NB4 (cell line): Measurements from ENCODE around the gene TMC7.
"Not testable (repeated sequence)": the region's sequence is repeated elsewhere in the genome, so short reads cannot be mapped to it uniquely, and the experiment has no call there.

Experiments
- DNase-seq: peaks from one replicate; pipeline ENCODE4 v3.0.0; 2010; ENCODE audit warnings: low read depth
- H3K4me3 ChIP-seq: one replicate; pipeline ENCODE4 v1.5.1; 2011; ENCODE audit warnings: mild to moderate bottlenecking, low read depth, low read length, moderate library complexity
- MYC ChIP-seq: IDR thresholded peaks from 2 replicates; pipeline ENCODE4 v1.6.1; 2011; ENCODE audit warnings: low read depth, low read length
- POLR2A ChIP-seq: IDR thresholded peaks from 2 replicates; pipeline ENCODE4 v1.6.1; 2011; ENCODE audit warnings: mild to moderate bottlenecking; ENCODE audit not compliant: insufficient read length; ENCODE audit errors: extremely low read depth
- TF ChIP-seq, protein P1 (sequence below): IDR thresholded peaks from 2 replicates; pipeline ENCODE4 v1.6.1; 2011; ENCODE audit warnings: low read depth, low read length
- TF ChIP-seq, protein P2 (sequence below): IDR thresholded peaks from one replicate; pipeline ENCODE4 v1.5.1; 2012; ENCODE audit warnings: low read depth, low read length

TMC7 gene

DNA sequence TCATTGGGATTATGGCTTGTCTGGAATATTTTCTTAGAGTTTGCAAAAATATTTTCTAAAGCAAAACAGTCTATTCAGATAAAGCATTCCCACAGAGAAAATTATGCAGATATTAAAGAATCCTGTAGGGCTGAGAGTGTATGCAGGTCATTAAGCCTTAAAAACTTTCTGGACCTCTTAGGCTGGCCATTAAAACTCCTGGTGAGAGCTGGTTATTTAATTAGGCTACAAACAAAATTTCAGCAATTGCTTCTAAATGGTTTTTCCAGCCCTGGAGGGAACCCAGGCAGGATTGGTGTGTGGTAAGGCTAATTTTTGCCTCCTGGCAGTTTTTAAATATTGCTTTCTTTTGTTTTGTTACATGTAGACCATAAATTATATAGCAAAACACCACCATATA lies 30.2 kb upstream of the TMC7 start:
- DNase-seq: no peak
- no peak overlapping the region for H3K4me3 ChIP-seq
- TF ChIP-seq, protein P1, sequence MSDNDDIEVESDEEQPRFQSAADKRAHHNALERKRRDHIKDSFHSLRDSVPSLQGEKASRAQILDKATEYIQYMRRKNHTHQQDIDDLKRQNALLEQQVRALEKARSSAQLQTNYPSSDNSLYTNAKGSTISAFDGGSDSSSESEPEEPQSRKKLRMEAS: no peak
- no peak for TF ChIP-seq POLR2A
- TF ChIP-seq, protein P2, sequence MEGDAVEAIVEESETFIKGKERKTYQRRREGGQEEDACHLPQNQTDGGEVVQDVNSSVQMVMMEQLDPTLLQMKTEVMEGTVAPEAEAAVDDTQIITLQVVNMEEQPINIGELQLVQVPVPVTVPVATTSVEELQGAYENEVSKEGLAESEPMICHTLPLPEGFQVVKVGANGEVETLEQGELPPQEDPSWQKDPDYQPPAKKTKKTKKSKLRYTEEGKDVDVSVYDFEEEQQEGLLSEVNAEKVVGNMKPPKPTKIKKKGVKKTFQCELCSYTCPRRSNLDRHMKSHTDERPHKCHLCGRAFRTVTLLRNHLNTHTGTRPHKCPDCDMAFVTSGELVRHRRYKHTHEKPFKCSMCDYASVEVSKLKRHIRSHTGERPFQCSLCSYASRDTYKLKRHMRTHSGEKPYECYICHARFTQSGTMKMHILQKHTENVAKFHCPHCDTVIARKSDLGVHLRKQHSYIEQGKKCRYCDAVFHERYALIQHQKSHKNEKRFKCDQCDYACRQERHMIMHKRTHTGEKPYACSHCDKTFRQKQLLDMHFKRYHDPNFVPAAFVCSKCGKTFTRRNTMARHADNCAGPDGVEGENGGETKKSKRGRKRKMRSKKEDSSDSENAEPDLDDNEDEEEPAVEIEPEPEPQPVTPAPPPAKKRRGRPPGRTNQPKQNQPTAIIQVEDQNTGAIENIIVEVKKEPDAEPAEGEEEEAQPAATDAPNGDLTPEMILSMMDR: no peak
- no peak for TF ChIP-seq MYC

DNA sequence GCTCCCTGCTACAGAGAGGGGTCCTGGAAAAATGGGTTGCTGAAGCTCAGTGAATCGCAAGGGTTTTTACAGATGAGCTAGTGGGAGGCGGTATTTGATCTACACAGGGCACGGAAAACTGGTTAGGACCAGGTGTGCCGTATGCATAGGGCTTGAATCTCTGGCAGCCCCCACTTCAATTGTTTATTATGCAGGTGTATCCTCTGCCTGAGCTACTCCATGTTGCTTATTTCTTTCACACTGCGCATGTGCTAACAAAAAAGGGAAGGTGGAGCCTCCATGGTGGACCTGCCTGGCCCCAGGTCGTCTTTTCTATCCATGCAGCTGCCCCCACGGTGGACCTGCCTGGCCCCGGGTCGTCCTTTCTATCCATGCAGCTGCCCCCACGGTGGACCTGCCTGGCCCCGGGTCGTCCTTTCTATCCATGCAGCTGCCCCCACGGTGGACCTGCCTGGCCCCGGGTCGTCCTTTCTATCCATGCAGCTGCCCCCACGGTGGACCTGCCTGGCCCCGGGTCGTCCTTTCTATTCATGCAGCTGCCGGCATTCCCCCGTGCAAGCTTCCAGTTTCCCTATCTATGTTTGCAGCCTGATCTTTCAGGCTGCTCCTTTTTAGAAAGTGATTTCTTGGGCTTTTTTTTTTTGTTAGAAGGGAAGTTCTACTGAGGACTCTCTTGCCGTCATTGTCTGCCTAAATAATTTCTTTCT lies 27.7 kb upstream of the TMC7 start:
- DNase-seq, H3K4me3 ChIP-seq: not testable (repeated sequence)

DNA sequence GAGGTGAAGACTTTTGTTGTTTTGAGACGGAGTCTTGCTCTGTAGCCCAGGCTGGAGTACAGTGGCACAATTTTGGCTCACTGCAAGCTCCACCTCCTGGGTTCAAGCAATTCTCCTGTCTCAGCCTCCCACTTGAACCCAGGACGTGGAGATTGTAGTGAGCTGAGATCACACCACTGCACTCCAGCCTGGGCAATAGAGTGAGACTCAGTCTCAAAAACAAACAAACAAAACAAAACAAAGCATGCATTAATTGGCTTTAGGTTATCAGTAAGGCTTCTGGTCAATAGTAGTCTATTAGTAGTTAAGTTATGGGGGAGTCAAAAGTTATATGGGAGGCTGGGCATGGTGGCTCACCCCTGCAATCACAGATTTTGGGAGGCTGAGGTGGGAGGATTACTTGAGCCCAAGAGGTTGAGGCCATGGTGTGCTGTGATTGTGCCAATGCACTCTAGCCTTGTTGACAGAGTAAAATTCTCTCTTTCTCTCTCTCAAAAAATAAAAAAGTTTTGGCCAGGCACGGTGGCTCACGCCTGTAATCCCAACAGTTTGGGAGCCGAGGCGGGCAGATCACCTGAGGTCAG lies 27.0 kb upstream of the TMC7 start:
- not testable (repeated sequence) for DNase-seq, H3K4me3 ChIP-seq

DNA sequence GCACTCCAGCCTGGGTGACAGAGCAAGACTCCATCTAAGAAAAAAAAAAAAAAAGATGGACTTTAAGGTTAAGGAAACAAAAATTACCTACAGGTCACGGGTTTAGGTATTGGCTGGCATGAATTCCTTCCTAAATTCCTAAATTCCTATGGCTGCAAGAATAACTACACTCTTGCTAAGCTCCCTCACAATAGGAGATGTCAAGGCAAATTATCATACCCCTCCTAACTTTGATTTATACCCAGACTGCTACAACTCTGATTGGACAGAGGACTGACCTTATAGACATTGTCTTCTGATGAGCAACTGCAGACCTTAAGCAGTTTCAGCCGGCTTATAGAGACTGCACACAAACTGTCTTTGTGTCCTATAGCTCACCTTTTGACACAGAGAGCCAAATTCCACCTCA lies 25.1 kb upstream of the TMC7 start:
- no peak for DNase-seq
- no peak for TF ChIP-seq POLR2A
- TF ChIP-seq, protein P1: no peak
- TF ChIP-seq, protein P2: no peak
- TF ChIP-seq MYC: no peak
- no peak overlapping the region for H3K4me3 ChIP-seq

DNA sequence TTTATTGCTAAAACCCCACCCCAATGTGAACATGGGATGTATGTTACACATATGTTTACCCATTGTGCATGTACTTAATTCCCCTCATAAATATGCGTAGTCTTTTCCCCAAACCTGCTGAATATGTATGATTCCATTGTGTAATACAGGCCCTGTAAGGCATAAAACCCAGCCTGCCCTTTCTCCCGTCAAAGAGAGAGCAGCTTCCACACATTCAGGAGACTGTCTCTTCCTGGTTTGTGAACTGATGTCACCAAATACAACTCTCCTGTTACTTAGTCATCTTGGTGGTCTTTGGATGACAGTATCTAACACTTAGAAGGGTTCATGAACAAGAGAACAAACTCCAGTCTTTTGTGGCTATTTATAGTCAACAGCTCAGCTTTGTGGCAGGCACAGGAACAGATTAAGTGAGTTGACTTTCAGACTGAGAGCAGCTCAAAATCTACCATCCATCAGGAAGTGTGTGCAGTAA lies 24.7 kb upstream of the TMC7 start:
- TF ChIP-seq, protein P2: no peak
- TF ChIP-seq, protein P1: no peak
- TF ChIP-seq MYC: no peak
- no peak for TF ChIP-seq POLR2A
- no peak overlapping the region for H3K4me3 ChIP-seq
- DNase-seq: no peak

DNA sequence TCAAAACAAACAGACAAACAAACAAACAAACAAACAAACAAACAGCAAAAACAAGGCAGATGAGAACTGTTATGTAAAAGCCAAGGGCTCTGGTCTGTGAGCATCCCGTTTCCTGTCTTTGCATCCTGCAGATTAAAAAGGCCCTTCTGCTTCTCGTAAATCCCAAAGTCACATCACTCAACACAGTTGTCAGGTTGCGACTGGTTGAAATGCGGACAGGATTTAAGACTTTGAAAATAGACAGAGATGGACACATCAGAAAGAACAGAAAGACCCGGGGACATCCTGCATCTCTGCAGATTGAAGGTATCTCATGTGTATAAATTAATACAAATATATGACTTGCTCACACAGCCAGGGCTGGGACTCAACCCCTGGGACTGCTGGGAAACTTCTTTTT lies 18.2 kb upstream of the TMC7 start:
- TF ChIP-seq, protein P2: no peak
- TF ChIP-seq POLR2A: no peak
- TF ChIP-seq, protein P1: no peak
- DNase-seq: no peak
- no peak overlapping the region for H3K4me3 ChIP-seq

DNA sequence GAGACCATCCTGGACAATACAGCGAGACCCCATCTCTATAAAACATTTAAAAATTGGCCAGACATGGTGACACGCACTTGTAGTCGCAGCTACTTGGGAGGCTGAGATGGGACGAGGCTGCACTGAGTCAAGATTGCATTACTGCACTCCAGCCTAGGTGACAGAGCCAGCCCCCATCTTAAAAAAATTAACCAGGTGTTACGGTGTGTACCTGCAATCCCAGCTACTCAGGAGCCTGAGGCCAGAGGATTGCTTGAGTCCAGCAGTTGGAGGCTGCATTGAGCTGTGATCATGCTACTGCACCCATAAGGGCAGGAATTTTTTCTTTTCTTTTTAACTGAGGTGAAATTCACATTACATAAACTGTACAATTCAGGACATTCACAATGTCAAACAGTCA lies 16.9 kb upstream of the TMC7 start:
- DNase-seq: no peak
- no peak overlapping the region for H3K4me3 ChIP-seq

More for the DNA sequence above, 16.9 kb upstream of the TMC7 start:
- TF ChIP-seq, protein P2: no peak
- TF ChIP-seq, protein P1: no peak
- no peak for TF ChIP-seq MYC
- no peak for TF ChIP-seq POLR2A
